Activated CD8-positive, alpha-beta memory T cell treated with anti-CD3 and anti-CD28 coated beads, Interleukin-2, amount 50 U/mL, for 24 hours (primary cell): ENCODE measurements around the gene FCGR3B.
"Not testable (repeated sequence)": the region's sequence is repeated elsewhere in the genome, so short reads cannot be mapped to it uniquely, and the experiment has no call there.

Experiments
- DNase-seq: peaks from one replicate; pipeline ENCODE4 v3.0.0-alpha.2; 2020; ENCODE audit errors: extremely low read depth

Gene FCGR3B

GRCh38 chr1:161631076-161631475 lies at the start of gene FCGR3B:
Gene FCGR3B, minus strand, starts transcription at chr1:161631176. Its CDS starts 82 bp downstream, at chr1:161631094.
- no peak for DNase-seq

- no peak for DNase-seq
Observed at GRCh38 chr1:161678500-161678899, 47.5 kb upstream of the FCGR3B start.

- no peak for DNase-seq
Observed at GRCh38 chr1:161676958-161677689, 46.1 kb upstream of the FCGR3B start.

GRCh38 chr1:161676441-161676840 lies 45.5 kb upstream of the FCGR3B start:
- no peak for DNase-seq

- DNase-seq, result not testable (repeated sequence)
Observed at GRCh38 chr1:161674908-161675307, 43.9 kb upstream of the FCGR3B start.

GRCh38 chr1:161674447-161674846 lies 43.5 kb upstream of the FCGR3B start:
- DNase-seq, result not testable (repeated sequence)

GRCh38 chr1:161673437-161673836 lies 42.5 kb upstream of the FCGR3B start:
- DNase-seq, result not testable (repeated sequence)

GRCh38 chr1:161671045-161672020 lies 40.4 kb upstream of the FCGR3B start:
- not testable (repeated sequence) for DNase-seq

GRCh38 chr1:161664689-161665088 lies 33.7 kb upstream of the FCGR3B start:
- DNase-seq, result not testable (repeated sequence)

- DNase-seq, result not testable (repeated sequence)
Observed at GRCh38 chr1:161663569-161663968, 32.6 kb upstream of the FCGR3B start.

- not testable (repeated sequence) for DNase-seq
Observed at GRCh38 chr1:161662684-161663339, 31.8 kb upstream of the FCGR3B start, which contains the start of gene FCGR2B. Gene FCGR2B, plus strand, starts transcription at chr1:161663143. Its CDS starts 99 bp downstream, at chr1:161663242.

- DNase-seq, result not testable (repeated sequence)
Observed at GRCh38 chr1:161661660-161662311, 30.8 kb upstream of the FCGR3B start.

GRCh38 chr1:161658524-161658923 lies 27.5 kb upstream of the FCGR3B start:
- not testable (repeated sequence) for DNase-seq

GRCh38 chr1:161653971-161654370 lies 23.0 kb upstream of the FCGR3B start:
- DNase-seq, result not testable (repeated sequence)

- not testable (repeated sequence) for DNase-seq
Observed at GRCh38 chr1:161653541-161653940, 22.6 kb upstream of the FCGR3B start.

- not testable (repeated sequence) for DNase-seq
Observed at GRCh38 chr1:161647507-161648360, 16.8 kb upstream of the FCGR3B start.

GRCh38 chr1:161644855-161645254 lies 13.9 kb upstream of the FCGR3B start:
- not testable (repeated sequence) for DNase-seq

- DNase-seq, result not testable (repeated sequence)
Observed at GRCh38 chr1:161643481-161644208, 12.7 kb upstream of the FCGR3B start.

GRCh38 chr1:161642697-161643096 lies 11.7 kb upstream of the FCGR3B start:
- DNase-seq, result not testable (repeated sequence)
